Limb (tissue), 2 donors: ENCODE data around the gene PKN1.
"Not testable (repeated sequence)": the region's sequence is repeated elsewhere in the genome, so short reads cannot be mapped to it uniquely, and the experiment has no call there.

Experiments
- DNase-seq, 2 donors: peaks; one replicate each; pipeline ENCODE4 v3.0.0-alpha.2; 2016; ENCODE audit errors: extremely low spot score in 2 of 2

The PKN1 gene

GRCh38 chr19:14480700-14481079 lies 47.6 kb downstream of the PKN1 start:
- DNase-seq, result no peak

- no peak for DNase-seq
These were observed 49.3 kb downstream of the PKN1 start for GRCh38 chr19:14482172-14482941.

GRCh38 chr19:14487370-14488125 lies 54.4 kb downstream of the PKN1 start:
- no peak for DNase-seq

- no peak for DNase-seq
These were observed 59.7 kb downstream of the PKN1 start for GRCh38 chr19:14492756-14493337.

- DNase-seq, result no peak
These were observed 61.3 kb downstream of the PKN1 start for GRCh38 chr19:14494411-14494810.

- DNase-seq, result no peak
These were observed 62.0 kb downstream of the PKN1 start for GRCh38 chr19:14494910-14495671.

GRCh38 chr19:14495672-14496028 lies 62.5 kb downstream of the PKN1 start:
- DNase-seq, result no peak

- peak; percentile 98 to 99 for DNase-seq
These were observed 63.1 kb downstream of the PKN1 start, which contains the start of gene GIPC1 for GRCh38 chr19:14496029-14496833. TSS of gene GIPC1 (minus strand) at chr19:14496127. CDS start at chr19:14482976, 13,151 bp downstream.

GRCh38 chr19:14496834-14497227 lies 63.7 kb downstream of the PKN1 start:
- no peak for DNase-seq

- no peak for DNase-seq
These were observed 64.3 kb downstream of the PKN1 start for GRCh38 chr19:14497228-14497921.

GRCh38 chr19:14502334-14503092 lies 69.4 kb downstream of the PKN1 start:
- DNase-seq, result no peak

GRCh38 chr19:14503285-14503684 lies 70.2 kb downstream of the PKN1 start:
- DNase-seq, result no peak

GRCh38 chr19:14504575-14504974 lies 71.5 kb downstream of the PKN1 start:
- DNase-seq, result not testable (repeated sequence)

GRCh38 chr19:14505488-14506239 lies 72.6 kb downstream of the PKN1 start:
- peak; percentile 19 to 66 for DNase-seq

- no peak for DNase-seq
These were observed 74.8 kb downstream of the PKN1 start for GRCh38 chr19:14507704-14508542.

GRCh38 chr19:14510311-14511228 lies 77.5 kb downstream of the PKN1 start:
- DNase-seq, result no peak

- no peak for DNase-seq
These were observed 78.1 kb downstream of the PKN1 start for GRCh38 chr19:14511229-14511593.
